BE2C (cell line): ENCODE data around the gene DOK5.
A peak's percentile ranks its signal among the peaks of the same experiment; 100 is the strongest.

Experiments
- DNase-seq: peaks from one replicate; pipeline ENCODE4 v3.0.0-alpha.2; 2020
- H3K27me3 ChIP-seq: fragments of 250-450 bp; sonication (Bioruptor Pico); 2 replicates; pipeline ENCODE4 v1.5.1; 2020; ENCODE audit warnings: mild to moderate bottlenecking
- H3K36me3 ChIP-seq: fragments of 250-450 bp; sonication (Bioruptor Pico); 2 replicates; pipeline ENCODE4 v1.5.1; 2020; ENCODE audit warnings: mild to moderate bottlenecking
- H3K4me1 ChIP-seq: fragments of 250-450 bp; sonication (Bioruptor Pico); 2 replicates; pipeline ENCODE4 v1.5.1; 2020
- H3K4me3 ChIP-seq: 2 replicates; pipeline ENCODE4 v1.5.1; 2011; ENCODE audit warnings: low read depth, low read length
- H3K9me3 ChIP-seq: fragments of 250-450 bp; sonication (Bioruptor Pico); 2 replicates; pipeline ENCODE4 v1.5.1; 2020
- CTCF ChIP-seq: IDR thresholded peaks from 2 replicates; pipeline ENCODE4 v1.5.1; 2012; ENCODE audit warnings: mild to moderate bottlenecking, low read depth, low read length

The DOK5 gene

GRCh38 chr20:54620611-54621010 is 145.2 kb downstream of the DOK5 start:
- Histone ChIP-seq H3K9me3 (no peaks in the 10 kb centered on the region), H3K27me3 (peaks cover 12% of the 10 kb centered on the region), H3K36me3 (no peaks in the 10 kb centered on the region), H3K4me1 (no peaks in the 10 kb centered on the region), H3K4me3 (no peak overlapping the region)
- TF ChIP-seq CTCF: no peak
- no peak for DNase-seq

- no peaks in the 10 kb centered on the region for H3K9me3 ChIP-seq
- no peak for DNase-seq
- H3K4me1 ChIP-seq: no peaks in the 10 kb centered on the region
- 0 out of 2 replicates have a peak overlapping the region, but pooled peaks have one; percentile 14 for H3K4me3 ChIP-seq
- H3K36me3 ChIP-seq: no peaks in the 10 kb centered on the region
- H3K27me3 ChIP-seq: peaks cover 12% of the 10 kb centered on the region
- TF ChIP-seq CTCF: no peak
Observed at GRCh38 chr20:54622333-54623295, 147.2 kb downstream of the DOK5 start.

- Histone ChIP-seq H3K36me3 (no peaks in the 10 kb centered on the region), H3K4me1 (no peaks in the 10 kb centered on the region), H3K27me3 (peaks cover 12% of the 10 kb centered on the region), H3K9me3 (no peaks in the 10 kb centered on the region), H3K4me3 (no peak overlapping the region)
- no peak for DNase-seq
- no peak for TF ChIP-seq CTCF
Observed at GRCh38 chr20:54623991-54624569, 148.7 kb downstream of the DOK5 start.

GRCh38 chr20:54624706-54625390 is 149.5 kb downstream of the DOK5 start:
- peaks cover 12% of the 10 kb centered on the region for H3K27me3 ChIP-seq
- no peak overlapping the region for H3K4me3 ChIP-seq
- no peak for DNase-seq
- no peaks in the 10 kb centered on the region for H3K9me3 ChIP-seq
- TF ChIP-seq CTCF: no peak
- no peaks in the 10 kb centered on the region for H3K4me1 ChIP-seq
- no peaks in the 10 kb centered on the region for H3K36me3 ChIP-seq

- TF ChIP-seq CTCF: no peak
- Histone ChIP-seq H3K4me3 (no peak overlapping the region), H3K36me3 (no peaks in the 10 kb centered on the region), H3K4me1 (no peaks in the 10 kb centered on the region), H3K27me3 (peaks cover 12% of the 10 kb centered on the region), H3K9me3 (no peaks in the 10 kb centered on the region)
- DNase-seq: no peak
Observed at GRCh38 chr20:54625497-54625896, 150.1 kb downstream of the DOK5 start.
